ENCODE measurements around the gene EFCAB7. TPM values are rescaled to one million over a fixed set of nuclear protein-coding genes. Genes with fewer than 3 reads are reported as not detected.

Gene EFCAB7
- total and polyA plus RNA-seq, 2 of the 8 experiments (the other 6 are each of a cell fraction or from before 2014, with no cell fraction given), result 1.1 to 3.1 TPM

GRCh38 chr1:63621075-63621474 lies 97.8 kb downstream of the EFCAB7 start (continued):
- no peak for TF ChIP-seq EGR1 (IDR thresholded peaks at IDR 0.05; ENCODE audit: borderline replicate concordance, low read depth, low read length)
- no peak for TF ChIP-seq CBX8 (IDR thresholded peaks at IDR 0.05; ENCODE audit: borderline replicate concordance, low read depth, low read length)

Data from H1 (cell line).